Hematopoietic multipotent progenitor cell treated with erythropoietin and hydrocortisone succinate and interleukin-3 and kit ligand, for 6 days (in vitro differentiated cells): Measurements from ENCODE around the gene A2ML1.

ENCODE experiments used
- DNase-seq: peaks from one replicate; pipeline ENCODE4 v3.0.0-alpha.2; 2015

Gene A2ML1

GRCh38 chr12:8860165-8860961 lies 37.9 kb downstream of the A2ML1 start:
- peak; percentile 83 for DNase-seq

GRCh38 chr12:8866429-8866828 lies 44.0 kb downstream of the A2ML1 start:
- DNase-seq, result no peak

- DNase-seq, result no peak
Measured at GRCh38 chr12:8867009-8867408, 44.6 kb downstream of the A2ML1 start.

DNA sequence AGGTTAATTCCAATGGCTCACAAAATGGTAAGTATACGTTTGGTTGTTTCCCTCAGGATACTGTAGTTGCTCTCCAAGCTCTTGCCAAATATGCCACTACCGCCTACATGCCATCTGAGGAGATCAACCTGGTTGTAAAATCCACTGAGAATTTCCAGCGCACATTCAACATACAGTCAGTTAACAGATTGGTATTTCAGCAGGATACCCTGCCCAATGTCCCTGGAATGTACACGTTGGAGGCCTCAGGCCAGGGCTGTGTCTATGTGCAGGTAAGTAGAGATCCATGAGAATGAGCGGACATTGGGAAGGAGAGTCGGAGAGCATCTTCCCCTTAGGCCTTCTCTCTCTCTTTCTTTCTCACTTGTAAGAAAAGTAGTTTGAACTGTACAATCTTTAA lies 45.4 kb downstream of the A2ML1 start:
- no peak for DNase-seq

GRCh38 chr12:8870586-8870985 lies 48.2 kb downstream of the A2ML1 start:
- no peak for DNase-seq

DNA sequence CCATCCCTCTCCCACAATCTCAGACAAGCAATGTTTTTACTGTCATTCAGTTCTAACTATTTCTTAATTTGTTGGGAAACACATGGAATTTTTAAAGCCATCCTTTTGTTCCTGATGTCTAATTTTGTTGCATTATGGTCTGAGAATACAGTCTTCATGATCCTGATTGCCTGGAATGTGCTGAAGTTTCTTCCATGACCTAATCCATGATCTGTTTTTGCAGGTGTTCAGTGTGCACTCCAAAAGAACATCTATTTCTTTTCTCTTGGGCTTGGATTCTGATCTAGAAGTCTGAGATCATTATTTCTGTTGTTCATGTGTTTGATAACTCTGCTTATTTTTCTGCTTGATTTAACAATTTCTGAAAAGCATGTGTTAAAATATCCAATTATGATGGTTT lies 48.6 kb downstream of the A2ML1 start:
- DNase-seq, result no peak

- DNase-seq, result no peak
Measured at GRCh38 chr12:8876887-8877286, 54.5 kb downstream of the A2ML1 start.

GRCh38 chr12:8886502-8887284 lies 64.3 kb downstream of the A2ML1 start:
- DNase-seq, result peak; percentile 97

- DNase-seq, result peak; percentile 93
Measured at GRCh38 chr12:8887285-8887715, 64.9 kb downstream of the A2ML1 start.

DNA sequence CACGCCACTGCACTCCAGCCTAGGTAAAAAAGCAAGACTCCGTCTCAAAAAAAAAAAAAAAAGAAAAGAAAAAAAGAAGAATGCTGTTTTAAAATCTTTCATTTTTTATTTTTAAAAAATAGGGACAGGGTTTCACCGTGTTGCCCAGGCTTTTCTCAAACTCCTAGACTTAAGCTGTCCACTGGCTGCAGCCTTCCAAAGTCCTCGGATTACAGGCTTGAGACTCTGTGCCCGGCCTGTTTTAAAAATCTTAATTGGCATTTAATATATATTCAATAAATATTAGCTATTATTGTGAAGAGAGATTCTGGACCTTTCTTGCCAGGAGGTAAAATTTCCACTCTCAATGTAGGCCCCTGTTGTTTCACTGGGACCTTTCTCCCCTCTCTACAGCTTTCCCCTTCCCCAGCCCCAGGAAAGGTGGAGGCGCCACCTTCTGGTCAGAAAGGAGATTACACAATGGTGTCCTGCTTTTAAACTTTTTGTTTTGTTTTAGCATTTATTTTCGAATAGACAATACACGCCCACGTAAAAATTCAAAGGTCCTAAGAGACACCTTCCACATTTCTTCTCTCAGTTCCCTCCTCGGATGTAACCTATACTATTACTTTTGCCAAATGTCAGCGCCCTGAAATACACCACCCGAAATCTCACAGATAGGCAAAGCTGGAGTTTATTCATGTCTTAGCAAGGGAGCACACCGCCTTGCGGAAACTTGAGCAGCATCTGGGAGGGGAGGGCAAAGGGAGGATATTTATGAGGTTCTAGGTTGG lies 68.1 kb downstream of the A2ML1 start:
- DNase-seq, result peak; percentile 87

DNA sequence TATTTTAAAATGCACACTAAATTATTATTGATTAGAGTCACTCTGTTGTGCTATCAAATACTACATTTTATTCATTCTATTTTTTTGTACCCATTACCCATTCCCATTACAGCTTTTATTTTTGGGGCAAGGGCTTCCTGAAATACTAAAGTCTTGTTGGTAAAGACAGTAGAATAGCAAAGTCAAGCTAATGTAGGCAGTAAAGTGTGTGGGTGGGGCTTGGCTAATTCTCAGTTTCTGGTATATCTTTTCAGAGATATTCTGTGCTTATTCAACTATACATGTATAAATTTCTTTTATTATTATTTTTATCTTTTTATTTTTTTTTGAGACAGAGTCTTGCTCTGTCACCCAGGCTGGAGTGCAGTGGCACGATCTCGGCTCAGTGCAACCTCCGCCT lies 69.6 kb downstream of the A2ML1 start:
- DNase-seq, result no peak

DNA sequence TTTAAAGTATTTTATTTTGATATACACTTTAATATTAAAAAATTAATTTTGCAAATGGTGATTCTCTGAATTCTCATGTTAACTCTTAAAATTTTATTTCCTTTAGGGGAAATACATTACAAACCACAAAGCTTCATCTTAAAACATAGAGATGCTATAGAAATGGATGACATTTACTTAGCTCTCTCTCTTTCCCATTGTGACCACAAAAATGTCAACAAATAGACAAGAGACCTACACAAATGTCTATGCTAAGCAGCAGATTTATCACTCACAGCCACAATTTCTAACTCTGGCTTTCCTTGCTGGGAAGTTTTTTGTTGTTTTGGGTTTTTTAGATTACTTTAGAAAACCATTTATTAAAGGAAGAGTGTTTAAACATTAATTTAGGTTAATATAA lies 72.0 kb downstream of the A2ML1 start:
- DNase-seq, result no peak

- DNase-seq, result no peak
Measured at GRCh38 chr12:8894986-8895385, 72.6 kb downstream of the A2ML1 start.

DNA sequence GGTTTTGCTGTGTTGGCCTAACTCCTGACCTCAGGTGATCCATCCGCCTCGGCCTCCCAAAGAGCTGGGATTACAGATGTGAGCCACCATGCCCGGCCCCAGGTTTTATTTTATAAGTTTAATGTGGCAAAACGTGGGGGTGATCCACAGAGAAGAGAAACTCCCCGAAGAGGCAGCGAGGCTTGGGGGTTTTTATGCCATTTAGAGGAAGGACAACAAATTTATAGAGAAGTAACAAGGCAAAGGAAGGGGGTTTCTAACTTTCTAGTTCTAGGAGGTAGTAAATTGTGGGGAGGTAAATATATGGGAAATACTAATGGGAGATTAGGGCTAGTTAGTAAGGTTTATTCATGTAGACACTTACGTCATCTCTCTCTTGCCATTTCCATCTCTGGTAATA lies 74.7 kb downstream of the A2ML1 start:
- no peak for DNase-seq

GRCh38 chr12:8899830-8900229 lies 77.4 kb downstream of the A2ML1 start:
- DNase-seq, result peak; percentile 35

- peak; percentile 51 for DNase-seq
Measured at GRCh38 chr12:8902703-8903102, 80.3 kb downstream of the A2ML1 start.

DNA sequence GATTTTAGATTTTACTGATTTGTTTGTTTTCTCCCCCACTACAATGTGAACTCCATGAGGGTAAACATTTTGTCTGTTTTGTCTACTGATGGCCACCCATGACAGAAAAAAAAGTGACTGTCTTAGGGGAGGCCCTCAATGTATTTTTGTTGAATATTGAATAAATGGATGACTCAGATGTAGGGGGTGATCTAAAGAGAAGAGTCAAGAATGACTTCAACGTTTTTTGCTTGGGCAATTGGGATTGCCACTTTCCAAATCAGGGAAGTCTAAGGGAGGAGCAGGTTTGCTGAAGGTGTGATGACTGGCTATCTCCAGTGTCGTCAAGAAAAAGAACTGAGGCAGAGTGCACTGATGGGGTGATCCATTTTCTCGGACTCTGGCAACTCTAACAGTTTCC lies 81.2 kb downstream of the A2ML1 start:
- DNase-seq, result no peak

- DNase-seq, result no peak
Measured at GRCh38 chr12:8904665-8905064, 82.2 kb downstream of the A2ML1 start.

- DNase-seq, result no peak
Measured at GRCh38 chr12:8905546-8905945, 83.1 kb downstream of the A2ML1 start.

DNA sequence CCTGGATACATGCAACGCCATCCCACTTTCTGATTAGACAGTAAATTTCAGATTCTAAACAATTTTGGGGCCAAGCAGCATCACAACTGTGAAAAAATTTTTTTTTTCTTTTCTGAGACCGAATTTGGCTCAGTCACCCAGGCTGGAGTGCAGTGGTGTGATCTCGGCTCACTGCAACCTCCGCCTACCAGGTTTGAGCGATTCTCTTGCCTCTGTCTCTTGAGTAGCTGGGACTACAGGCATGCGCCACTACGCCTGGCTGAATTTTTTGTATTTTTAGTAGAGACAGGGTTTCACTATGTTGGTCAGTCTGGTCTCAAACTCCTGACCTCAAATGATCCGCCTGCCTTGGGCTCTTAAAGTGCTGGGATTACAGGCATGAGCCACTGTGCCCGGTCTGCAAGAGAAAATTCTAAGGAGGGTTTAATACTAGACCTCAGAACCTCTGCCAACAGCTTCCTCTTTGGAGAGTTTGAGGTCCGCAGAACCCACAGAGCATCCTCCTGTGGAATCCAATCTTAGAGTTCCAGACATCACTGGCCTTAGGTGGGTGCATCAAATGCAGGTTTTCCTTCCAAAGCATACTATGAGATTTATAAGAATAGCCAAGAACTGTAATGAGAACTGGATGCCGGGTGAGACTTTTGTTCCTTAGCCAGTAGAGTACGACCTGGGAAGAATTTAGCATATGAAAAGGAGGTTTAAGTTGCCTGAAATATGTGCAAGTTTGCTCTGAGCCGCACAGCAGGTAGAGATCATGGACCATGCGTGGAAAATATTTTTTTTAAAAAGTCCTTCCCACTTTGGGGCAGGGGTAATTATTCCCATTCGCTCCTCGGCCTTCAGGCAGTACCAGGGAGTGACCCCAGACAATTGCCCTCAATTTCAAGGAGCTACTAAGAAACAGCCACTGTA lies 84.1 kb downstream of the A2ML1 start:
- DNase-seq, result no peak

DNA sequence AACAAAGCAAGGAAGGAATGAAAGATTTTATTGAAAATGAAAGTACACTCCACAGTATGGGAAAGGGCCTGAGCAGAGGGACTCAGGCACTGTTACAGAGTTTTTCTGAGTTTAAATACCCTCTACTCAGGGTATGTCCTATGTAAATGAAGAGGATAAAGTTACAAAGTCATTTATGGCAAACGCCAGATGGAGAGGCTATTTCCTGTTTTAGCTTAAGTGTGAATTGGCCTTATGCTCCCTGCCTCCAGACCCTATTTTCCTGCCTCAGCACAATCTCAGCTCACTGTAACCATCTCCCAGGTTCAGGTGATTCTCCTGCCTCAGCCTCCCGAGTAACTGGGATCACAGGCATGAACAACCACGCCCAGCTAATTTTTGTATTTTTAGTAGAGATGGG lies 85.1 kb downstream of the A2ML1 start:
- no peak for DNase-seq

- DNase-seq, result no peak
Measured at GRCh38 chr12:8909752-8910151, 87.3 kb downstream of the A2ML1 start.
